Right lobe of liver (tissue), 6 donors: ENCODE data around the gene CREBL2. TPM values are rescaled to one million over a fixed set of nuclear protein-coding genes. Genes with fewer than 3 reads are reported as not detected.

Experiments used
- ATAC-seq, 4 donors: fragments of 200-7000 bp; cut with Tn5 transposase; one replicate each; pipeline ENCODE4 v1.9.1; 2020; ENCODE audit warnings: mild to moderate bottlenecking in 4 of 4, moderate library complexity in 4 of 4
- DNase-seq, 3 donors: peaks; one replicate each; pipeline ENCODE4 v3.0.0-alpha.2; 2020
- H3K27ac ChIP-seq, 3 donors: fragments of 200-600 bp; one replicate each; pipeline ENCODE4 v1.8.0; 2022
- H3K27me3 ChIP-seq, 2 donors: fragments of 200-600 bp; one replicate each; pipeline ENCODE4 v1.8.0; 2022
- H3K36me3 ChIP-seq, 4 donors: fragments of 200-600 bp; sonication (generic) in 1 of 4; one replicate each; pipeline versions ENCODE4 v1.5.1 to v1.8.0; 2017 to 2022; ENCODE audit warnings: control low read depth in 1 of 4
- H3K4me1 ChIP-seq, 4 donors: fragments of 200-600 bp; sonication (generic) in 1 of 4; one replicate each; pipeline versions ENCODE4 v1.5.1 to v1.8.0; 2017 to 2022; ENCODE audit warnings: control low read depth in 1 of 4
- H3K4me3 ChIP-seq, 3 donors: fragments of 200-600 bp; one replicate each; pipeline ENCODE4 v1.8.0; 2022
- H3K9me3 ChIP-seq, 4 donors: fragments of 200-600 bp; sonication (generic) in 1 of 4; one replicate each; pipeline versions ENCODE4 v1.5.1 to v1.8.0; 2017 to 2022; ENCODE audit warnings: control low read depth in 1 of 4
- POLR2A ChIP-seq: fragments of 450-650 bp; IDR thresholded peaks from one replicate; pipeline ENCODE4 v1.6.1; 2017; ENCODE audit warnings: antibody characterized with exemption, mild to moderate bottlenecking
- WGBS: methylation state at CpG from one replicate; pipeline ENCODE4 v1.1.6; 2018; ENCODE audit warnings: low coverage, low lambda C conversion rate; ENCODE audit not compliant: insufficient coverage; ENCODE audit errors: missing lambda C conversion rate; 5-methylcytosine and 5-hydroxymethylcytosine counted together
- intact Hi-C, 2 donors: fragments of 100-400 bp; cut with DNase I; formaldehyde crosslinking; loops; one replicate each; pipeline versions ENCODE4 v1.11.2 to v1.14.1; 2022
- total RNA-seq, 6 experiments: library from RNA; depleted of rRNA in 2 of 6; stranded (reverse); fragments of >200 nt in 2 of 6; fragmentation: NEBNext Ultra II Directional in 3 of 6; extraction: Animal tissue kit (Norgen Biotek cat#: 25700) in 3 of 6; gene quantifications; one replicate each; pipeline versions ENCODE4 v1.1.0 to v1.2.4, GENCODE V29; 2016 to 2023
- TF ChIP-seq, protein P1 (sequence below), 4 donors: fragments of 200-600 bp in 3 of 4; fragments of 450-650 bp in 1 of 4; IDR thresholded peaks; one replicate each; pipeline versions ENCODE4 v1.5.1 to v1.8.0; 2016 to 2022; ENCODE audit warnings: antibody characterized with exemption in 4 of 4, mild to moderate bottlenecking in 2 of 4
- donor health status: DM: no; HTN: yes; CAD: no.
- donor health status: DM: no; HTN: no; CAD: no.
- donor health status: DM: no; HTN: no; CAD: no.
- donor health status: DM: no; HTN: yes; CAD: no.
- donor health status: DM: no; HTN: yes; CAD: no.

CREBL2 gene
- total RNA-seq, 6 experiments from 2014 or later, result 24.3 to 28.5 (median 26.8) TPM

DNA sequence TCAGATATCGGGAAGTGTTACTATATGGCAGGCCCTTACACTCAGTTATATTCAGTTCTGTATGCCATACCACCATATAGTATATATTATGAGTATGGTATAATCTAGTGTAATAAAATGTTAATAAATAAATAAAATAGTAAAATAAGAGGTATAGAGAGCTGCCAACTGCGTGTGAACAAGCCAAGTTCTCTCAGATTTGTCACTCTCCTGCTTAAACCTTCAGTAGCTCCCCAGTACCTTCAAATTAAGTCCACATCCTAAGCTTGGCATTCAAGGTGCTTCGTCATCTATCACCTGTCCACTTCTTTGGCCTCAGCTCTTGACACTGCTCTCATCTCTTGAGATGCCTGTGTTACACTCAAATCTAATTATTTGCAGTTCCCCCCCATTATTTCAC is 12.8 kb upstream of the CREBL2 start:
- Histone ChIP-seq H3K27me3 (no peaks in the 10 kb centered on the region), H3K4me3 (no peak overlapping the region), H3K9me3 (no peaks in the 10 kb centered on the region), H3K4me1 (no peaks in the 10 kb centered on the region), H3K36me3 (no peaks in the 10 kb centered on the region), H3K27ac (no peak overlapping the region)
- TF ChIP-seq, protein P1, sequence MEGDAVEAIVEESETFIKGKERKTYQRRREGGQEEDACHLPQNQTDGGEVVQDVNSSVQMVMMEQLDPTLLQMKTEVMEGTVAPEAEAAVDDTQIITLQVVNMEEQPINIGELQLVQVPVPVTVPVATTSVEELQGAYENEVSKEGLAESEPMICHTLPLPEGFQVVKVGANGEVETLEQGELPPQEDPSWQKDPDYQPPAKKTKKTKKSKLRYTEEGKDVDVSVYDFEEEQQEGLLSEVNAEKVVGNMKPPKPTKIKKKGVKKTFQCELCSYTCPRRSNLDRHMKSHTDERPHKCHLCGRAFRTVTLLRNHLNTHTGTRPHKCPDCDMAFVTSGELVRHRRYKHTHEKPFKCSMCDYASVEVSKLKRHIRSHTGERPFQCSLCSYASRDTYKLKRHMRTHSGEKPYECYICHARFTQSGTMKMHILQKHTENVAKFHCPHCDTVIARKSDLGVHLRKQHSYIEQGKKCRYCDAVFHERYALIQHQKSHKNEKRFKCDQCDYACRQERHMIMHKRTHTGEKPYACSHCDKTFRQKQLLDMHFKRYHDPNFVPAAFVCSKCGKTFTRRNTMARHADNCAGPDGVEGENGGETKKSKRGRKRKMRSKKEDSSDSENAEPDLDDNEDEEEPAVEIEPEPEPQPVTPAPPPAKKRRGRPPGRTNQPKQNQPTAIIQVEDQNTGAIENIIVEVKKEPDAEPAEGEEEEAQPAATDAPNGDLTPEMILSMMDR (IDR thresholded peaks at IDR 0.05), result no peak
- 90% methylated on average over 3 of the region's 3 CpGs for WGBS
- DNase-seq, result no peak
- intact Hi-C loops, result no loop called here
- ATAC-seq, result no peak

DNA sequence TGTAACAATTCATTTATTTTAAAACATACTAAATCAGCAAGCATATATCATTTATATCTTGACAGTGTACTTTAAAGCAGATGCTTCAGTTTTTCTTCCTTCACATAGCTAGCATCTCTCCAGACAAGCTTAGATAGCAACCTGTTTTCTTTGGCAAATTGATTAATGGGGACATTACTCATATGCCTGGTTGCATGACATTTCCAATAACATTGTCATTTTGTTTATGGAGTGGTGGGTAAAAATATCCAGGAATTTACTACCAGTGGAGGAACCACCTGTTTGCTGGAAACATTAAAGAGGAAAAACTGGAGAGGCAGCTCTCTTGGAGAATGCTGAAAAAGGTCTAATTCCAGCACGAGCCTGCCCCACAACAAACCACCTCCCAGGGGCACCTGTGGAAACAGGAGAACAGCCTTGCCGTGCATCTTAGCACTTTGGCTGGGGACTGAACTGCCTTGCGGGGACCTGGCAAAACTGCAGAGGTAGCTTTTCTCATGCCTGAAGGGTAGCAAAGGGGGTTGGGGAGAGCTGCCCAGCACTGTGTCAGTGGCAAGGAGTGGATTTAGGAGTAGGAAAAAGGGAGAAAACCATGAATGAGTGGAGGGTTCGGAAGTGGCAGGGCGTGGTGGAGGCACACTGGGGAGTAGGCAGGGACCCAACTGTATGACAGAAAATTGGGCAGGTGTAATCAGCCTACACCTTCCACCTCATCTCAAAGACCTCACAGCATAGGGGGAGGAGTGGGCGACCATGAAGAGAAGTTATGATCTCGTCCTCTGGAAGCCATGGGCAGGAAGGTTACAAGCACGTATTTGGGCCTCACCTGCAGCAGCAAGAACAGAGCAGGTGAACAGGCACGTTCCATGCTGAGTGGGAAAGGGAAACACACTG is 11.7 kb upstream of the CREBL2 start:
- ATAC-seq, result no peak
- TF ChIP-seq, protein P1 (IDR thresholded peaks at IDR 0.05), result no peak
- TF ChIP-seq POLR2A, result no peak
- DNase-seq, result no peak
- Histone ChIP-seq H3K4me1 (no peaks in the 10 kb centered on the region), H3K27ac (no peak overlapping the region), H3K36me3 (no peaks in the 10 kb centered on the region), H3K9me3 (no peaks in the 10 kb centered on the region), H3K4me3 (no peak overlapping the region), H3K27me3 (no peaks in the 10 kb centered on the region)
- intact Hi-C loops, result no loop called here
- 74% methylated on average over 9 of the region's 9 CpGs for WGBS

DNA sequence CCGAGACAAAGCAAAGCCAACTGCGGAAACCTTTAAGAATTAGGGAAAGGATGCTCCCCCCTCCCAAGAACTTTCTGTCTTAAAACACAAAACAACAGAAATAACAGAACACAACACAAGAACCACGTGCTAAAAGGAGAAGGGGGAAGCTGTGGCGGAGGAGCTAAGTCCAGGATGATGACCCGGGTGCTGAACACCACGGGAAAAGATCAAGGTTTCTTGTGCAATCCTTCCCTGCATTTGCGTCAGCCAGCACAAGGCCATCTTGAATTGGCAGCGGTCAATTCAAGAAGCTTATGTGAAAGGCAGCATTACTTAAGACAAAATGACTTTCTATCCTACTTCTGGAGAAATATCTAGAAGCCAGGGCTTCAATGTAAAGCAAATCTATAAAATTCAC is 11.0 kb upstream of the CREBL2 start:
- DNase-seq (no peak), ATAC-seq (peak in 3 of 4 donors; percentile 51 to 57 (median 57))
- H3K9me3 ChIP-seq, result no peaks in the 10 kb centered on the region
- no peaks in the 10 kb centered on the region for H3K4me1 ChIP-seq
- peak overlapping the region in 1 of 3 donors; percentile 11 for H3K27ac ChIP-seq
- TF ChIP-seq POLR2A, result no peak
- TF ChIP-seq, protein P1 (IDR thresholded peaks at IDR 0.05), result no peak
- no peaks in the 10 kb centered on the region for H3K27me3 ChIP-seq
- intact Hi-C loops, result no loop called here
- 36% methylated on average over 7 of the region's 8 CpGs for WGBS
- H3K4me3 ChIP-seq, result no peak overlapping the region
- H3K36me3 ChIP-seq, result no peaks in the 10 kb centered on the region

DNA sequence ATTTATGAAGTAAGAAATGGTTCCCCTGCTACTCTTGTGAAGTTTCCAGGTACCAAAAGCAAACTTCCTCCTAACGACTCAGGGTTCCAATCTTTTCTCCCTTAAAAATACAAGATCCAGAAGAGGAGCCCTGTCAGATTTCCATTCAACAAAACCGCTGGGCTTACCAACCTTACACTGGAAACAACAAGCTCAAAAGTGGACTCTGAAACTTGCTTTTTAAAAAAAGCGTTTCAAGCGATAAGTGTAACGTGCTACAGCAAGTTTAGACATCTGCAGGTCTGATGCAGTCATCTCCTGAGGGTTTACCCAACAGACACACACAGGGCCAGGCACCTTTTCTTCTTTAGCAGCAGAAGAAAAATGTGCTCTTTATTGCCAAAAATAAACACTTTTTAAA is 6.9 kb upstream of the CREBL2 start:
- Histone ChIP-seq H3K4me1 (no peaks in the 10 kb centered on the region), H3K27me3 (no peaks in the 10 kb centered on the region), H3K9me3 (no peaks in the 10 kb centered on the region), H3K4me3 (no peak overlapping the region), H3K36me3 (no peaks in the 10 kb centered on the region), H3K27ac (no peak overlapping the region)
- DNase-seq, result no peak
- WGBS, result 75% methylated on average over 5 of the region's 5 CpGs
- intact Hi-C loops, result no loop called here
- ATAC-seq, result no peak
- TF ChIP-seq POLR2A, result no peak
- TF ChIP-seq, protein P1 (IDR thresholded peaks at IDR 0.05), result no peak
